CD4-positive, alpha-beta T cell treated with Interleukin-17A for 1 hour (primary cell): Measurements from ENCODE around the gene OST4.
A peak's percentile ranks its signal among the peaks of the same experiment; 100 is the strongest.
"Not testable (repeated sequence)": the region's sequence is repeated elsewhere in the genome, so short reads cannot be mapped to it uniquely, and the experiment has no call there.

Experiments
- DNase-seq: peaks from one replicate; pipeline ENCODE4 v3.0.0-alpha.2; 2020

The OST4 gene

DNA sequence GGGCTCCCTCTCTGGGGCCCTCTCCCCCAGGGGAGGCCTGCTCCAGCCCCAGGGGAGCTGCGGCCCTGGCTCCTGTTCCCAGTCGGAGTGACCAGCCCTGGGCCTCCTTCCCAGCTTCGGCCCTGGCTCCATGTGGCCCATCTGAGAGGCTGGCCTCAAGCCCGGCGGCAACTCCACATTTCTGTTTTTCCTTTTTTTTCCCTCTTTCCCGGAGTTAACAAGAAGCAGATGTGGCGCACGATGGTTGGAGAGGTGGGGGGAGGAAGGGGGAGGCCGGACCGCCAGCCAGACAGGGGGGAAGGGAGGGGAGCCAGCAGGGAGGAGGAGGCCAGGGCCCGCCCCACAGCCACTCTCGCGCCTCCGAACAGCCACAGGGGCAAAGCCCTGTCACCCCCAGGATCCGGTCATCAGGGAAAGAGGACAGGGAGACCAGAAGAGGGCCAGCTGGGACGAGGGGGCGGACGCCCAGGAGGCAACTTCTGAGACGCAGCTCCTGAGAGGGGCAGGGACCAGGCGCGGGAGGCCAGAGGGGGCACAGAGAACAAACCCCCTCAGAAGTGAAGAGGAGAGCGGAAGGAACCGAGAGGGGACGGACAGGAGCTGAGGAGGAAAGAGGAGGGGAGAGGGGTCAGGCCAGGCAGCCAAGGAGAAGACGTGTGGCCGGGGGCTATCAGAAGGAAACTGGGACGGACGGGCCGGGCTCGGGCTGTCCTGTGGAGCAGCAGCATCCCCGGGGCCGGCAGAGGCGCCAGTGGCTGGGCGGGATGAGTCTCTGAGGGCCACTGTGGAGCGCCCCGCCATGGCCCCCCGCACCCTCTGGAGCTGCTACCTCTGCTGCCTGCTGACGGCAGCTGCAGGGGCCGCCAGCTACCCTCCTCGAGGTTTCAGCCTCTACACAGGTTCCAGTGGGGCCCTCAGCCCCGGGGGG, 7.1 kb upstream of the OST4 start, which contains the start of gene EMILIN1:
EMILIN1 (plus strand) TSS at position 349 of the 928 bp plus-strand sequence; CDS start at position 800, 451 bp downstream.
- DNase-seq: no peak

DNA sequence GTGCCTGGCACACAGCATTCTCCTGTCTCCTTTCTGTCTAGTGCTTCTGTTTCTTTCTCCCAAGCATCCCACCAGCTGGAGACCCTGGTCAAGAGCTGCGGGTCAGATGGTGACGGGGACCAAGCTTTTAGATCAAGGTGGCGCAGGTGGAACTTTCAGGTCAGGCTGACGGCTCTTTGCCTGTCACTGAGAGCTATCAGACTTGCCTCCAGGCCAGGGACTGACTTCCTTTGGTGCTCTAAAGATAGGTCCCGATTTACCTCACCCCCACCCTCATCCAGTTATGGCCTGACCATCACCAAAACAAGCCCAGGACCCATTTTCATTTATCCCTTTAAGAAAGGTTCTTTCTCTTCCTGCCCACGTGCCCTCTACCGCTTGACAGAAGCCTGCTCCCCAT, 5.8 kb upstream of the OST4 start:
- no peak for DNase-seq

DNA sequence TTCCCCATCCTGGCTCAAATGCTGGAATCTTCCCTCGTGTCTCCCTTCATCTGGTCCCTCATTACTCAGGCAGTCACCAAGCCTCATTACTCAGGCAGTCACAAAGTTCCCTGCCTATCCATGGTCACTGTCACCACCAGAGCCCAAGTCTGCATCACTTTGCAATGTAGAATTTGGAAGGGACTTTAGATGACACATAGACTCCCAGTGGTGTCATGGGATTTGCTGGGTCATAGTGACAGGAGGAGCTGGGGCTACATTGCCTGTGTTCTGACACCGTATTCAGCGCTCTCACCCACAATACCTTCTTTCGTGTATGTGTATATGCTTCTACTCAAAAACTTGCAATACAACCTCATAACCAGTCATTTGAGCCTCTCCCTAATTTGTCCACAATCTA, 4.9 kb upstream of the OST4 start:
- DNase-seq: no peak

DNA sequence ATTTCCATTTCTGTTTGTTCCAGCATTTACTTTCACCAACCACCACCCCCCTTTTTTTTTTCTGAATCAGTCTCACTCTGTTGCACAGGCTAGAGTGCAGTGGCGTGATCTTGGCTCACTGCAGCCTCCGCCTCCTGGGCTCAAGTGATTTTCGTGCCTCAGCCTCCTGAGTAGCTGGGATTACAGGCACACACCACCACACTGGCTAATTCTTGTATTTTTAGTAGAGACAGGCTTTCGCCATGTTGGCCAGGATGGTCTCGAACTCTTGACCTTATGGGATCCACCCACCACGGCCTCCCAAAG, 4.1 kb upstream of the OST4 start:
- DNase-seq: not testable (repeated sequence)

DNA sequence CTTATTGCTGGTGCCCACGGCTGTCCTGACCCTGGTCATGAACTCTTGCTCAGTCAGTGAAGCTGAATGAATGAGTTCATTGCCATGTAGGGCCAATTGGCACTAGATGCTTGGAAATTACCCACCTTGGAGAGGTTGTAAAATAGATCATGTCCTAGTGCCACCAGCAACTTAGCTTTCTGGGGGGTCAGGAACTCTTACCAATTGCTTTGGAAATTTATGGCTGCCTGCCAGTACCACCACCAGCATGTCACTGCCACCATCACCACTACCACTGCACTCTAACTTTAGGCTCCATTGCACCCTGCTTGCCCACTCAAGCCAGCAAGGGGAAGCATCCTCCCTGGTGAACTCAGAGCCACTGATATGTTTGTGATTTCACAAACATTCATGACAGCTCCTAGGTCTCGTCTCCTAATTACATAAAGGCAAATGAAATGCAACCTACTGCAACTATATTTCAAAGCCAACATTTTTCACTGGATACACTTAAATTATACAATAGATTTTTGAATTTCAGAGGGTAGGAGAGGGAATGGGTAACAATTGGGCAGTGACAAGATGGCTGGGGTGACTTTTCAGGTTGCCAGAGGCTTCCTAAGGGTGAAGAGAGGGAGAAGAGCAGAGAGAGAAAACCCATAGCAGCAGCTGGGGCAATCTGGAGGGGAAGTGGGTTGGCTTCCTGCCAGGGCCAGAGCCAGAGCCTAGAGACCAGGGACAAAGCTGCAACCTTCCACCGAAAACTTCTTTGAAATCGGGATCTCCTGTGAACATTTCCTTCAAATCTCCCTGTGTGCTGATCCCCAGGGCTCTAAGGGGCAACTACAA, 3.5 kb upstream of the OST4 start:
- peak; percentile 65 for DNase-seq

DNA sequence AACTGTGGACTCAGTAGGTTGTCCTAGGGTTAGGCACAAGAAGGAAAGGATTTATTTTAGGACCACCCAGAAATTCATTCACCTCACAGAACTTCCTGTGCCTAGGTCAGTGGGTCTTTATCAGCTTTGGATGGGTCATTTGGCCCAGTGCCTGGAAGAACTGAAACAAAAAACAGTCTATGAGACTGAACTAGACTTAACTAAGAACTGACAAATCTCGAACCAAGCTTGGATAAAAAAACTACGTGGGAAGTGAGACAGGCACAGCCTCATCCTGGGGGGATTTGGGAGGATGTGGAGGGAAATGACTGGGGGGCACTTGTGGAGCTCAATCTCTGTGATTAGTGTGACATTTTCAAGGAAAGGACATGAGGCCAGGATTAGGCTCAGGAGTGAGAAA, 2.3 kb upstream of the OST4 start:
- no peak for DNase-seq

DNA sequence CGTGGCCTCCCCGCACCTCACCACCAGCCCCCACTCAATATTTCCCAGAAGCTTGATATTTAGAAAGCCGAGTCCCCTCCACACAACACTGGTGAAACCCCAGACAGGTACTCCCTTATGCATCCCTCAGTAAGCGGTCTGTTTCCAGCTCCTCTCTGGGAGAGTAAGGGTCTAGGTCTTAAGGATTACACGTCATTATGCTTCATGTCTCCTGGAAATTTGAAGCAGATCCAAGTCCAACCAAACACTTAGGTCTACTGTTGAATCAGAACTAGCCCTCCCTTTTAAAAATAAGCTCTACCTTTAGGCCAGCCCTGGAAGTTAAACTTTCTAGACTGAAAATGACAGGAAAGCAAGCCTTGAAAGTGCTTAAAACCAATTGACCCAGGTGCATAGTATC, 1.5 kb upstream of the OST4 start:
- DNase-seq: no peak

DNA sequence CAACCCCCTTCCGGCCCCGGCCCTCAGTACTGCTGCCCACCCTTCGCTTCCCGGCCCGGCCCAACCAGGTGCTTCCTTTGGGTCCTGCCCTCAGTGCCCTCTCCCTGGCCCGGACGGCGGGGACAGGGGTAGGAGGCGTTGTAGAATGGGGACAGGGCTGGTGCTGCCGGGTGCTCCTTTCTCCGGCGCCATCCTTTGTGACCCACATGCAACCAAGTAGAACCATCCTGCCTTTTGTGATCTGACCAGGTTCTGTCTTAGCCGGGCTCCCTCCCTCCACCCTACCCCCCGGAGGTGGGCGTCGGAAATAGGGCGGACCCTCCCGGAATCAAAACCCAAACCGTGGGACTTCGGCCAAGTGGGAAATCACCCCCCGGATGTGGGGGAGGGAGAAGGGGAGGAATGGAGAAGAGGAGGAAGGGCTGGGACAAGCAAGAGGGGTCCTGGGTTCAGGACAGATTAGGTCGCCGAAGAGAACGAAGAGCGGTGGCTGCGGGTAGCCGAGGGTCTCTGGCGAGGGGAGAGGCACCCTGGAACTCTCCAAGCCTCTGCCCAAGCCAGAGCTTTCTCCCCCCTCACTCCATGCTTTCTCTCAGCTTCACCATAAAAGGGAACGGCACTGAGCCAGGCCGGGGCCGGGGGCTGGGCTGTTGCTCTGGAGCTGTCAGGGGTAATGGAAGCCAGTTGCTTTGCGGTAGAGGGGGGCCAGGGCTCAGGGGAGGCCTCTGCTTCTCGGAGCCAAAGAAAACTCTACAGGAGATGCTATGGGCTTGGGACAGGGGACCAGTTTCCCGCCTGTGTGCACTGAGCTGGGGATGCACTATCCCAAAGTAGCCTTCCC, 756 bp upstream of the OST4 start:
- DNase-seq: peak; percentile 36

DNA sequence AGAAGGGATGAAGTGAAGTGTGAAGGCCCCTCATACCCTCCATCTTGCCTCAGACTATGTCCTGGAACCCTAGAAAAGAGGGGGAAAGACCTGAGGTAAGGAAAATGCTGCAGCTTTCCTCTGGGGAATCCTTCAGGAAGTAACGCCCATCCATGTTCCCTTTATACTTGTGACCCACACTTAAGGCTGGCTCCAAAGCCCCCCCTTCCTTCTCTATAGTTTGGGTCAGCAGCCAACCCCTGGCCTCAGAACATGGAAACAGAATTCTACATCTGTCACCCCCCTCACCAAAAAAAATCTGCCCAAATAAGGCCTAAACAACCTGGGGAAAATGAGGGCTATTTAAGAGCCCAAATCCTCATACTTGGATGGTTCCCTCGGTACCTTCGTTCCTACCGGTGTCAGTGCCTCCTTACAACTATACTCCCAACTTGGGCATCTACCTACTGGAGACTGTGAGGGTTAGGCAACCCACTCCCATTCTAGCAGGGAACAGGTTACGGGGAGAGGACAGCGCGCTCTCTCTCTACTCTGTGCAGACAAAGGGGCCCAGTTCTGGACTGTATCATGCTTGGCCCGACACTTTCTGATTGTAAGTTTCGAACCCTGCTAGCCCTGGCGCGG, 689 bp downstream of the OST4 start:
- DNase-seq: no peak

DNA sequence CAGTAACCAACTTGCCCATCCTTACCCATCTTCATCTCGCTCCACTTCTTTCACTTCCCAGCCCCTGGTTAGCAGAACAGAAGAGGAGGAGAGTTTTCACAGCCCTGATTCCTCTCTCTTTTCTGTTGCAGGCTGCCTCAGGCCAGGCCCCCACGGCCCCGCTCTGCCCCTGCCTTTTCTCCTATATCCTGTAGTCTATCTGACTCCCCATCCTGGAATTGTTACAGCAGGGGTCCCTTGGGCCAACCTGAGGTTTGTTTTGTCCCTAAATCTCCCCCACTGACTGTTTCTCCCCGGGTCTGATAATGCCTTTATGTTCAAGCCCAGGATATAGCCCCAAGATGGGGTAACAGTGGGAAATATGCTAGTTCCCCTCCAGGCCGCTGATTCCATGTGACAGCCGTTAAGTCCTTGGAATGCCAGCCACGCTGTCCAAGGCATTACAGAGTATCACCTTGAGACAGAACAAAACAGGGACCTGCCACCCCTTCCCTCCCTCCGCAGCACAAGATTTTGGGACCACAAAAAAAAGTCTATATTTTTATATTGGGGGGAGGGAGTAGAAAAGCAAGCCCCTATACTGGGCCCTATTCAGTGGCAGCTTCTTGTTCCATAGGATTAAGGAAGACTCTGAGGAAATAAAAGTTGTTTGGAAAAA, 1.4 kb downstream of the OST4 start:
- DNase-seq: no peak

DNA sequence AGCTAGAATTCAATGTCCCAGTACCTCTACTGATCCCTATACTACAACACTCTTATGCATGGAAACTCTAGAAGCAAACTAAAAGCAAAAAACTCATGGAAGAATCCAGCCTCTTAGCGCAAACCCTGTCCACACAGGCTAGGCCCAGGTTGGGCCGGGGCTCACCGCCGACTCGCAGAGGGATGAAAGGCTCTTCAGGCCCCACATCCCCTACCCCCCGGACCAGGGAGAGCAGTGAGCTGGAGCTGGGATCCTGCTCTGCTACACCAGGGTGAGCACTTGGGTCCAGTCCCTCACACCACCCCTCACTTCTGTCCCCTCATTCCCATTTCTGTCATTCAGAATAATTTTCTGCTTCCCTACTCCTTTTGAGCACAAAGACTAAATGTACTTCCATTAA, 2.0 kb downstream of the OST4 start:
- no peak for DNase-seq

DNA sequence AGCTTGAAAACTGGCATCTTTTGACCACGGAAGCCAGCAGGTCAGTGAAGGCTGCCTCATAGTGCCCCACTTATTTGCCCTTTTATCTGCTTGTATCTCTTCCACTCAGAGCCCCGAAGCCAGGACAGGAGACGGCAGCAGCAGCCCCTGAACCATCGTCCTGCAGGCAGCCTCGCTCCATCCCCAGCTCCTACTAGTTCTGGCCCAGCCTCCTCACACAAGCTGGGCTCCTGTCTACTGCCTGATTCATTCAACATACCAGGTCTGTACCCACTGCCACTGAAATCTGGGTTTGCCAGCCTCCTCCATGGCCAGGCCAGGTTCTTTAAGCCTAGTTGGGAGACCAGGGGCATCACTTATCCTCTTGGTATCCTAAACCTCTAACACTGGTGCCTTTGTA, 4.1 kb downstream of the OST4 start:
- no peak for DNase-seq

DNA sequence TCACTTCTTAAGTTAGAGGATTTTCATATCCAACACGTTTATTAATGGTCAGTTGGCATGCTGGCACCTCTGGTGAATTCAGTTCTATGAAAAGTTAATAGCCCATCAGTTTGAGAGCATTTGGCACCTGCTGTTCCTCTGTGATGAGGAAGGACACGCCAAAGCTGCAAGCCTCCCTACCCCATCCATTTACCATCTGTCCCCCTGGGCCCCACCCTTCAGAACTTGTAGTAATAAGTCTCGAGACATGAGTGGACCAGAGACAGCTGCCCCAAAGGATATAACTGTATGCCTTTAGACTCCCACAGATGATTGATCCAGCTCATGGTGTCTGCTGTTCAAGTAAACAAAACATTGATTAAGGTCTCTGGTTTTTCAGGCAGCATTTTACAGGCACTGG, 6.3 kb downstream of the OST4 start:
- no peak for DNase-seq

DNA sequence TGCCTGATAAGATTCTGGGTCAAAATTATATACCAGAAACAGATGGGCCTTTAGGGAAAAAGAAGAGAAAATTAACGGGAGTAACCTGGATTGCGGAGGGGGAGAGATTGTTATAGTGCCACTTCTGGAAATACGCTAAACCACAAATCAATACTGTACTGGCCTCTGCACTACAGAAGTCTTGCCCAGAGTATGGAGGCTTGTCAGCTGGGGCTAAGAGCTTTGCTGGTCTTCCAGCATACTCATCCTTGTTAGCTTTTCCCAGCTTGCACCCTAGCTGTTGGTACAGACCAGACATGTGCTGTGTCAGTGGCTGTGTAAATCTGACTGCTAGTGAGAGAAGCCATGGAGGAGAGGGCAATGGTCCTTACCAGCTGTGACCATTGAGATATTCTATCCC, 11.1 kb downstream of the OST4 start:
- DNase-seq: no peak

DNA sequence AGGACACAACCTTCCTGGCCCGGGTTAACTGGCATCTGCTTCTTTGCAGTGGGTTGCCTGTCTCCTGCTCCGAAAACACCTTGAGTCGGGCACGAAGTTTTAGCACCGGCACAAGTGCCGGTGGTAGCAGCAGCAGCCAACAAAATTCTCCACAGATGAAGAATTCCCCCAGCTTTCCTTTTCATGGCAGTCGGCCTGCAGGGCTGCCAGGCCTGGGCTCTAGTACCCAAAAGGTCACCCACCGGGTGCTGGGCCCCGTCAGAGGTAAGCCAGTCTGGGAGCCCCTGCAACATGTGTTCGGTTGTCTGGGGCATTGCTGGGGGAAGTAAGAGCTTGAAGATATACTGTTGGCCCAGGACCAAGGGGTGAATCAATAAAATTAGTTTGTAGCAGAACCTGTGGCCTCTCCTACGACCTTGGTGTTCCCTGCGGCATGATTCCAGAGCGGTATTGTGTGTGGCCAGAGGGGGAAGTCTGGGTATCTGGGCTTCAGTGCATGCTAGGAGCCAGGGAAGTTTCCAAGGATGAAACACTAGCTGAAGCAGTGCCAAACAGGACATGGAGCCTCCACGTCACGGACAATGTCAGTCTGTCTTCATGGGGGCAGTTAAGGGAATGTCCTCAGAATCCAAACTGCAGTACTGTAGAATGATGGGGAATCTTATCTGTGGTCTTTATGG, 12.2 kb downstream of the OST4 start:
- DNase-seq: no peak

DNA sequence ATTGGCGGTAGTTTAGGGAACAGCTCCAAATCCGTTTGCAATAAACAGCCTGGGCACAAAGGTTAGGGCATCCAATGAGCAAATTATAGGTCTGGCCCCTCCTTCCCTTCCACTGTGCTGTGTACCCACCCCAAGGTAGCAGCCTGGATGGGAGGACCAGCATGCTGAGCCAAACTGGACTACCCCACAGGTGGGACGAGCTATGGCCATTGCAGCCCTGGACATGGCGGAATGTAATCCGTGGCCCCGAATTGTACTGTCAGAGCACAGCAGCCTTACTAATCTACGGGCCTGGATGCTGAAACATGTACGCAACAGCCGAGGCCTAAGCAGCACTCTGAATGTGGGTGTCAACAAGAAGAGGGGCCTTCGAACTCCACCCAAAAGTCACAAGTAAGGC, 13.2 kb downstream of the OST4 start:
- no peak for DNase-seq

DNA sequence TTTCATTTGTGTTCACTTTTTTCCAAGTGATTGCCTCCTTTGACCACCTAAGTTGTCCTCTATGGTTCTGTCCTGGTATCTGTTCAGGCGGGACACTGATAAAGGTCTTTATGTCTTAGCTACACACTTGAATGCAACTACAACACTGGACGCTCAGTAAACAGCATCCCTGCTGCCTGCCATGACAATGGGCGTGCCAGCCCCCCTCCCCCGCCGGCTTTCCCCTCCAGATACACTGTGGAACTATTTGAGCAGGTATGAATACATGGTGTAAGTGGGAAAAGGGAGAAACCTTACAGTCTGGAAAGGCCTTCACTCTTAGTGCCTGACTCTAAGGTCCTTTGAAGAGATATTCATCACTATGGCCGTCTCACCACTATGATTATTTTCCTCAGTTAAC, 14.3 kb downstream of the OST4 start:
- DNase-seq: no peak

DNA sequence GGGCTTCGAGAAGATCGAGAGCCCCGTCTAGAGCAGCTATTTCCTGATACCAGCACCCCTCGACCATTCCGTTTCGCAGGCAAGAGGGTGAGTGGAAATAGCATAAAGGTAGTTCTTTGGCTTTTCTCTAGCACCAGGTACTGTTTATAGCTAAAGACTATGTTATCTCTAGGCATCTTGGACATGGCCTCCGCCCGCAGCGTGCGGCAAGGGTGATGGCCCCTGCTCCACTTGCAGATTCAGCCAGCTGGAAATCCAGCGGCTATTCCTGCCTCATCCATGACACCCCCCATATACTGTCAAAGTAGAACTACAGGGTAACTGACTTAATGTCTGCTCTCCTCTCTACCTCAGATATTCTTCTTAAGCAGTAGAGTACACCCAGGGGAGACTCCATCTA, 16.7 kb downstream of the OST4 start:
- DNase-seq: no peak

DNA sequence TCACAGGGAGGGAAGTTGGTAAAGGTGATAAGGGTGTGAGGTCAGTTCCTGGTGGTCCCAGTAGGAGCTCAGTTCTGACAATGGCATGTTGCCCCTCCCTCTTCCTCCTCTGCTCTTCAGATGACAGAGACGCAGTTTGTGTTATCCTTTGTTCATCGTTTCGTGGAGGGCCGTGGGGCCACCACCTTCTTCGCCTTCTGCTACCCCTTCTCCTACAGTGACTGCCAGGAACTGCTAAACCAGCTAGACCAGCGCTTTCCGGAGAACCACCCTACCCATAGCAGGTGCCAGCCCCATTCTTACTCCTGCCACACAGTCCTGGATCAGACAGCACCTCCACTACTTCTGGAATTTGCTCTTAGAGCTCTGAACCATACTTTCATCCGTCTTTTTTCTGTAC, 17.7 kb downstream of the OST4 start:
- DNase-seq: no peak

DNA sequence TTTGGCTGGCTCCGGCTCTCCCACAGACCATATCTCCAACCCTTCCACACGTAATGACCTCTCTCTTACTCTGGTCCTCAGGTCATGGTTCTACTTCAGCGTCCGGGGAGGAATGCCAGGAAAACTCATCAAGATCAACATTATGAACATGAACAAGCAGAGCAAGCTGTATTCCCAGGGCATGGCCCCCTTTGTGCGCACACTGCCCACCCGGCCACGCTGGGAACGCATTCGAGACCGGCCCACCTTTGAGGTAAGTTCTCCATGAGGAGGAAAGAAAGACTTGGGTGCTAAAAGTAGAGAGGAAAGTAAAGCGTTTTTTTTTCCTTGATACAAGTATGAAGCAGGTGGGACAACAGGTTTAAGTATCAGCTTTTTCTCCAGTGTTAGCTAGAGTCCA, 18.1 kb downstream of the OST4 start:
- no peak for DNase-seq

DNA sequence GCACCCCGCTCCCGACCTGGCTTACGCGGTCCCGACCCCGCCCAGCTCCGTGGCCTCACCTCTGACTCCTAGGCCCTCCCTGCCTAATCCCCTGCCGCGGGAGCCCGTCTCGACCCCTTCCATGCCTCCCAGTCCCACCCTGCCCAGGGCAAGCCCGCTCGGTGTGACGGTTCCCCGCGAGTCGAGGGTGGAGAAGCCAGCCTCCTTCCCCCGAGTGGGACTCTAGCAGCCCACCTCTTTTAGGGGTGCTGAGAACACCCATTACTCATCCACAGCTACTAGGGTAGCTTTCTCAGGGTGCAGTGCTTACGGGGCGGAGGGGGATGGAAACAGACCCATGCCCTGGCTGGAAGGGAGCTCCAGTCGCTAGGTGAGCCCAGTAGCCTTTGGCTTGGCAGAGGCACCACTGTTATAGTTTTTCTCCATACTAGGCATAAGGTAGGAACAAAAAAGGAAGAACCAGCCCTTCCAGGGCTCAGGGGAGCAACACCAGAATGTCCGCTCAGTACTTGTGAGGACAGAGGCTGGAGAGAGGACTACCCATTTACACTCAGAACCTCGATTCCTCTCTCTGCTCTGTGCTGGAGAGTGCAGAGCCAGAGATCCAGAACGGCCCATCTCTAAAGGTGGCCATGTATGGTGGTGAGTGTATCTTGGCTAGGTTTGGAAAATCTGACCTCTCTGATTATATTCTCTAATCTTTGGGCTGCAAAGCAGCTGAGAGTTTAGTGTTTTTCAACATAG, 19.4 kb downstream of the OST4 start:
- DNase-seq: no peak
